ENCODE measurements around the gene PLEKHM2. TPM values are rescaled to one million over a fixed set of nuclear protein-coding genes. Genes with fewer than 3 reads are reported as not detected.
A peak's percentile ranks its signal among the peaks of the same experiment; 100 is the strongest.

PLEKHM2 gene
- total and polyA plus RNA-seq, 2 of the 8 experiments (the other 6 are each of a cell fraction or from before 2014, with no cell fraction given) = 38.3 to 47.6 TPM

- Histone ChIP-seq H3K4me2 (ENCODE audit: insufficient read depth in 1 of 2, low read depth in 2 of 2, low read length in 2 of 2) (no peak overlapping the region), H3K23ac (ENCODE audit: insufficient read length) (no peak overlapping the region), H2AFZ (ENCODE audit: low read length) (no peak overlapping the region), H2BK12ac (ENCODE audit: low read depth, low read length) (no peak overlapping the region), H3K4ac (replicated peaks; ENCODE audit: insufficient read length, low read depth, low read length) (no peak overlapping the region), H4K8ac (ENCODE audit: extremely low read depth, insufficient read depth, low read length) (no peak overlapping the region), H3K4me3 (ENCODE audit: extremely low read depth in 1 of 4, insufficient read depth in 2 of 4, low read depth in 3 of 4, low read length in 4 of 4) (no peak overlapping the region), H3K9ac (replicated peaks in 1 of 4; ENCODE audit: extremely low read depth in 1 of 4, low read depth in 3 of 4, low read length in 3 of 4) (no peak overlapping the region), H2BK5ac (ENCODE audit: low read depth, low read length) (0 out of 2 replicates have a peak overlapping the region, but pooled peaks have one; percentile 9), H3K23me2 (ENCODE audit: low read depth, low read length) (no peaks in the 10 kb centered on the region), H2AK5ac (ENCODE audit: low read depth, low read length) (no peak overlapping the region), H3K56ac (replicated peaks; ENCODE audit: insufficient read length, low read depth, low read length) (no peak overlapping the region), H4K20me1 (replicated peaks in 1 of 2; ENCODE audit: control insufficient read depth in 1 of 2, insufficient read depth in 2 of 2, low read length in 2 of 2) (peaks cover 4 to 7% of the 10 kb centered on the region in 2 experiments), H2BK20ac (ENCODE audit: low read length) (no peak overlapping the region), H4K5ac (ENCODE audit: insufficient read length, low read depth, low read length) (no peak overlapping the region), H3K18ac (ENCODE audit: extremely low read depth, low read length) (no peak overlapping the region), H4K91ac (replicated peaks; ENCODE audit: insufficient read length, low read length) (no peak overlapping the region), H3K79me2 (ENCODE audit: control insufficient read depth in 1 of 2, insufficient read depth in 2 of 2, low read length in 2 of 2) (no peaks in the 10 kb centered on the region), H3K27me3 (replicated peaks in 1 of 4; ENCODE audit: control insufficient read depth in 3 of 4, extremely low read depth in 1 of 4, insufficient read depth in 3 of 4, low read length in 3 of 4) (no peaks in the 10 kb centered on the region), H3K14ac (ENCODE audit: insufficient read length) (no peak overlapping the region), H2BK15ac (ENCODE audit: low read length) (no peak overlapping the region), H3K4me1 (replicated peaks in 1 of 4; ENCODE audit: control insufficient read depth in 3 of 4, insufficient read depth in 4 of 4, low read length in 3 of 4) (peaks cover 0 to 11% (median 4%) of the 10 kb centered on the region in 4 experiments; a peak in 4 of 7 replicates), H3K36me3 (ENCODE audit: control insufficient read depth in 2 of 4, insufficient read depth in 4 of 4, low read length in 3 of 4) (peaks cover 2 to 20% (median 3%) of the 10 kb centered on the region in 4 experiments; a peak in 6 of 8 replicates), H3K27ac (ENCODE audit: low read depth, low read length) (no peak overlapping the region), H3K9me3 (ENCODE audit: insufficient read depth in 2 of 2, low read depth in 1 of 2, low read length in 1 of 2) (no peaks in the 10 kb centered on the region), H2BK120ac (replicated peaks; ENCODE audit: low read depth, low read length) (no peak overlapping the region), H3K79me1 (ENCODE audit: low read depth, low read length) (no peaks in the 10 kb centered on the region)
- WGBS, 2 experiments (ENCODE audit: extremely low coverage in 1 of 2, insufficient coverage in 1 of 2, insufficient read length in 1 of 2, insufficient replicate concordance in 2 of 2, low coverage in 1 of 2, low lambda C conversion rate in 2 of 2, missing lambda C conversion rate in 1 of 2) = 91% methylated on average over 11 of the region's 11 CpGs; no CpG with 5 or more reads in 1 of the 2 experiments
- FAIRE-seq (no peak), DNase-seq (ENCODE audit: low read depth in 1 of 2, low spot score in 2 of 2) (no peak)
- CTCF ChIA-PET (ENCODE audit: partially characterized antibody) = interaction anchor here (0.6 to 5.4 kb wide), 7 partner anchors 7 to 137 kb away, joined by 3 to 35 read pairs (median 3); partner anchors contain the start of gene TMEM82
- POLR2A ChIA-PET (ENCODE audit: partially characterized antibody) = no interaction called here
- no peak for TF ChIP-seq USF2 (IDR thresholded peaks at IDR 0.05; ENCODE audit: low read length)
- TF ChIP-seq BRCA1 (IDR thresholded peaks at IDR 0.05; ENCODE audit: low read depth, low read length) = no peak
- no peak for TF ChIP-seq RXRA (IDR thresholded peaks at IDR 0.05; ENCODE audit: insufficient read depth, low read depth, low read length)
- no peak for TF ChIP-seq BCL11A (IDR thresholded peaks at IDR 0.05; ENCODE audit: low read depth in 2 of 2, low read length in 2 of 2)
- no peak for TF ChIP-seq ZNF274 (IDR thresholded peaks at IDR 0.05; ENCODE audit: borderline replicate concordance, extremely low read depth, low read length)
- no peak for TF ChIP-seq KDM5A (IDR thresholded peaks at IDR 0.05; ENCODE audit: low read length)
- no peak for TF ChIP-seq CTBP2 (IDR thresholded peaks at IDR 0.05; ENCODE audit: borderline replicate concordance, insufficient read depth, insufficient read length, low read length)
- TF ChIP-seq SIN3A (conservative IDR thresholded peaks at IDR 0.05 in 1 of 2, IDR thresholded peaks at IDR 0.05 in 1 of 2; ENCODE audit: low read depth in 1 of 2, low read length in 2 of 2) = no peak
- no peak for TF ChIP-seq SAP30 (IDR thresholded peaks at IDR 0.05; ENCODE audit: insufficient read depth, insufficient replicate concordance, low read length)
- TF ChIP-seq MAFK (IDR thresholded peaks at IDR 0.05; ENCODE audit: low read depth, low read length) = no peak
- no peak for TF ChIP-seq SRF (IDR thresholded peaks at IDR 0.05; ENCODE audit: low read depth, low read length)
- TF ChIP-seq RFX5 (IDR thresholded peaks at IDR 0.05; ENCODE audit: borderline replicate concordance, low read depth, low read length) = no peak
Observed at GRCh38 chr1:15733218-15733725, 49.2 kb downstream of the PLEKHM2 start.

Data from H1 (cell line).